Activated CD4-positive, alpha-beta T cell treated with anti-CD3 and anti-CD28 coated beads, Interleukin-10, Interleukin-2, amounts not matched to agents 100 ng/mL and 50 ng/mL, durations not matched to agents 16 hours and 8 hours (primary cell): ENCODE results near the gene CSNK1G2.

Source experiments
- DNase-seq: peaks from one replicate; pipeline ENCODE4 v3.0.0-alpha.2; 2020

CSNK1G2 gene

DNA sequence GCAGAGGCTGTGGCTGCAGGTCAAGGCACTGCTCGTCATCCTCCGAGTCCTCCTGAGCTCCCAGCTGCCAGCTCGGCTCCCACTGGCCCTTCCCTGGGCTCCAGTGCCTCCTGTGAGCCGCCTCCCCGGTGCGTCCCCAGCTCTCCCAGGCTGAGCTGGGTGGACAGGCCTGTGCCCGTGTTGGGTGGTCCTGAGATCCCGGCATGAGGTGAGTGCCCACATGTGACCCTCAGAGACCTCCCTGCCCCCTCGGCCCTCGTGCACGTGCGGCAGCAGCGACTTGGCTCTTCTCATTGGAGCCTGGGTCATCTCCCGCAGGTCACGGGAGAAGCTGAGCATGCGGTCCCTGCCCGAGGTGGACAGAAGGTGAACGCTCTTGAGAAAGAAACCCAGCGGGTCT lies 20.3 kb upstream of the CSNK1G2 start:
- no peak for DNase-seq

DNA sequence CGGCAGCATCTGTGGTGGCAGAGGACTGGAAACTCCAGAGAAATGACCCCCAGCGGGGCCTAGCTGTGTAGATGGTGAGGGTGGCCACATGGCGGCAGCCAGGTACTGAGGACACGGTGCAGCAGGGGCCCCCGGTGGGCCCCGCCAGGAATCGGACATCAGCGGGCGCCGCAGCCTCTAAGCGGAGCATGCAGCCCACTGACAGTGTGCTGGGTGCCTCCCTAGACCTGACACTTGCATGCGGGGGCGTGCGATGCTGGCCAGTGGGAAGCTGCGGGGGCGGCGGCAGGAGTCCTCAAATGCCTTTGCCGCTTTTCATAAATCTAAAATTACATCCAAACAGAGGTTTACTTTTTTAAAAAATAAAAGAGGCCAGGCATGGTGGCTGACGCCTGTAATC lies 19.6 kb upstream of the CSNK1G2 start:
- DNase-seq = no peak

DNA sequence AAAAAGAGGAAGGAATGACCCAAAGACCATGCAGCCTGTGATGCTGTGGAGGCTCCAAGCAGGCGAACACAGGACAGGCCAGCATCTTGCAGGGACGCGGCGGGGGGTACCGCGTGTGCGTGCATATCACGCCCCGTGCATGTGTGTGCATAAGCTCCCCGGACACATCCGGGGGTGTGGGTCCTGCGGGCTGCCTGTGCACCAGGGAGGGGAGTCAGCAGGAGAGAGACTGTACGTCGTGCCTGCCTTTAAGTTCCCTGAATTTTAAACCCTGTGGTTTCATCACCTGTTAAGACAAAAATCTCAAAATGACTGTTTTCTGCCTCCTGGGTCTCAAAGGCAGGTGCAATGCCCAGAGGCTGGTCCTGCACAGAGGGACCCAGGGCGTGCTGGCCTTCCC lies 19.1 kb upstream of the CSNK1G2 start:
- peak; percentile 66 for DNase-seq

DNA sequence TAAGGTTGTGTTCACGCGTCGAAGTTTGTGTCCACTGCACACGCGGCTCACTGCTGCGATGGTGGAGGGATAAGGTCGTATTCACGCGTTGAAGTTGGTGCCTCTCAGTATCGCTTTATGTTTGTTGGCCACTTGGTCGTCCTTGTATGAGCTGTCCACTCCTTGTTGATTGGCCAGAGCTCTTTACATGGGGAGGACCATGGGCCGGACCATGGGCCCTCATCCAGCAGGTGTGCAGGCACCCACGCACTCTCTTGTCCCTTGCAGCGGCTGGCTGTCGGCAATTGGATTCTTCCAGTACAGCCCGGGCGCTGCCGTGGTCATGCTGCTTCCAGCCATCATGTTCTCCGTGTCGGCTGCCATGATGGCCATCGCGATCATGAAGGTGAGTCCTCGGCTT lies 18.2 kb upstream of the CSNK1G2 start:
- no peak for DNase-seq

DNA sequence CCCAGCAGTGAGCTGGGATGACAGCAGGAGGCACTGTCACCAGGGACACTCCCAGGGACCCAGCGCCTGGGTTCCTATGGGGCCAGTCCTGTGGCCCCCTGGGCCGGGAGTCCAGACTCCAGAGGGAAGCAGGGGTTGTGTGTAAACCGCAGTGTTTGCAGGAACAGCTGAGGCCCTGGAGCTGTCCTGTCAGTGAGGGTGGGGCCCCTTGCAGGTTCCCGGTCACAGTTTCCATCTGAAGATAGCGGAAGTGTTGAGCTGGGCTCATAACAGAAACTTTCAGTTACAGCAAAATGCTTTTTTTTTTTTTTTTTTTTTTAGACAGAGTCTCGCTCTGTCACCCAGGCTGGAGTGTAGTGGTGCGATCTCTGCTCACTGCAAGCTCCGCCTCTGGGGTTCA lies 17.7 kb upstream of the CSNK1G2 start:
- DNase-seq = peak; percentile 85

DNA sequence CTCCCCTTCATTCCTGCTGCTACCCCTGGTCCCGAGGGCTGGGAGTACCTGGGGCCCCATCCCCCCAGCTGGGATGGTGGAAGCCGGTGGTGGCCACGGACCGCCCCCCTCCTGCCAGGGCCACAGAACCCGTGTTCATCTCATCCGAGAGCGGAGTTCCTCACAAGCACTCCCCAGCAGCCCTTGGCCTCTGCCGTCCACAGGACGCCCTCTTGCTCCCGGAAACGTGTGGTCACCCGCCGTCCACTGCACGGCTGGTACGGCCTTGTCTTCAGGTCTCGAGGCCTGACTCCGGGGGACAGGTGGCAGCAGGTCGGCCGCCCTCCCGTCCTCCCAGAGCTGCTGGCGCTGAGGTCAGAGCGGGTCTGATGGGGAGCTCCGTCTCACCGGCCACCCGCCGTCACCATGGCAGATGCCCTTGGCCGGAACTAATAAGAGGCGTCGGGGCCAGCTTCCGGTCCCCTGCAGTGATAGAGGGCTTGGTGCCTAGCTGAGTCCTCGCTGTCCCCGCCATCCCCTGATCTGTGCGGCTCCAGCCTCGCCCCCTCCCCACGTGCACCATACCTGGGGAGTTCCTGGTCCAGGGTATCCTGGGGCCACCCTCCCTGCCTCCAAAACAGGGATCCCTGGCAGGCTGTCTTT lies 16.5 kb upstream of the CSNK1G2 start:
- no peak for DNase-seq

DNA sequence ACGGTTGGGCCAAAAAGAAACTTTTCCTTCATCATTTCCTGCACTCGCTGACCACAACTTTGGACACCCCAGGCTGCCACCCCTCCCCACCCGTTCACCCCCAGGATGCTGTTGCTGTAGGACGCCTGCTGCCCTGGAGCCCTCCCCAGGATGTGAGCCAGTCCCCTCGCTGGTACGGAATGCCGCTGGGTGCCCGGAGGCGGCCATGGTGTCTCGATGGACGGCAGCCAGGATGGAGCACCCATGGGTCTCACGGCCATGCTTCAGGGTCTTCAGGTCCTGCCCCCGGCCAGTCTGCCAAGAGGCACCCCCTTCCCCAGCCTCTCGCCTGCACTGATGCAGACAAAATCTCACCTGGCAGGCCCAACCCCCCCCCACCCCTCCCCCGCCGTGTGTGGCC lies 15.4 kb upstream of the CSNK1G2 start:
- no peak for DNase-seq

DNA sequence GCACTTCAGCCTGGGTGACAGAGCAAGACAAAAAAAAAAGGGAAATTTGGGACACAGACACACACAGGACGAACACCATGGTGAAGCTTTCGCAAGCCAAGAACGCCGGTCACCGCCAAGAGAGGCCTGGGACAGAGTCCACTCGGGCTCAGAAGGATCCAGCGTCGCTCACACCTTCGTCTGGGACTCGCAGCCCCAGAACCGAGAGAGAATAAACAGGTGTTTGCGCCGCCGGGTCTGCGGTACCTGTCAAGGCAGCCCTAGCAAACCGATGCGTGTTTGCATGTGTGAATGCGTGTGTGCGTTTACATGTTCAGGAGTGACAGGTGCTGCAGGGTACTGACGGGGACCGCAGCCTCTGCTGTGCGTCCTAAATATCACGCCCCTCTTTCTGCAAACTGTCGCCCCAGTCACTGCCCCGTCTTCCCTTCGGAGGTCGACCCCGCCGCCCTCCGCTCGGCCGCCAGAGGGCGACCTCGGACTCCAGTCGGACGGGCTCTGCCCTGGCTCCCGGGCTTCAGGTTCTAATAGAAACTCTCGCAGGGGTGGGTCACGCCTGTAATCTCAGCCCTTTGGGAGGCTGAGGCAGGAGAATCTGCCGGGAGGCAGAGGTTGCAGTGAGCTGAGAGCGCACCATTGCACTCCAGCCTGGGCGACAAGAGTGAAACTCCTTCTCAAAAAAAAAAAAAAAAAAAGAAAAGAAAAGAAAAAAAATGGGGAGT lies 11.8 kb upstream of the CSNK1G2 start:
- peak; percentile 86 for DNase-seq

DNA sequence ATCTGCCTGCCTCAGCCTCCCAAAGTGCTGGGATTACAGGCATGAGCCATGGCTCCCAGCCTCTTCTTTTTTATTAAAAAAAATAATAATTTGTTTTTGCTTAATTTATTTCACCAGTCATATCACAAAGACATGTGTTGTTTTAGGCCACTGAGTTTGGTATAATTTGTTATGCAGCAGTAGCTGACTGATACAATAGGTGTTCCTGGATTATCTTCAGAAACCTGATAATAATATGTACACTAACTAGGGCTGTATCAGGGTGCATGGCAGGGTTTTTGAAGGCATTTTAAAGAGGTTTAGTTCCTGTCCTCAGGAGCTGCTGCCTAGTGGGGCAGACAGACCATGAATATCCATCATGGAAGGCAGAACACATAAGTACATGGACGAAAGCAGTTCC lies 9.5 kb upstream of the CSNK1G2 start:
- DNase-seq = no peak

DNA sequence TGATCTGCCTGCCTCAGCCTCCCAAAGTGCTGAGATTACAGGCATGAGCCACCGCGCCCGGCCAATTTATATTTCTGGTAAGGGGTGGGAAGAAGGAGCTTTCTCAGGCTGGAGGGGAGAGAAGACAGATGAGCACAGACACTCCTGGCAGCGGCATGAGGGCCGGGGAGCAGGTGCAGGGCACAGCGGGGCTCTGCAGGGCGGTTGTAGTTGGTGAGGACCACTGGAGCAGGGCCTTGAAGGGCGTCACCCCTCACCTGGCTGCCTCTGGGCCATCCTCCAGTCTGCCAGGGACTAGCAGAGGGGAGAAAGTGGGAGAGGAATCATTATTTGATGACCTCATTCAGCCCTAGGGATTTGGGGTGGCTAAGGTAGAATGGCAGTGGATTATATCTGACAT lies 8.6 kb upstream of the CSNK1G2 start:
- DNase-seq = no peak

DNA sequence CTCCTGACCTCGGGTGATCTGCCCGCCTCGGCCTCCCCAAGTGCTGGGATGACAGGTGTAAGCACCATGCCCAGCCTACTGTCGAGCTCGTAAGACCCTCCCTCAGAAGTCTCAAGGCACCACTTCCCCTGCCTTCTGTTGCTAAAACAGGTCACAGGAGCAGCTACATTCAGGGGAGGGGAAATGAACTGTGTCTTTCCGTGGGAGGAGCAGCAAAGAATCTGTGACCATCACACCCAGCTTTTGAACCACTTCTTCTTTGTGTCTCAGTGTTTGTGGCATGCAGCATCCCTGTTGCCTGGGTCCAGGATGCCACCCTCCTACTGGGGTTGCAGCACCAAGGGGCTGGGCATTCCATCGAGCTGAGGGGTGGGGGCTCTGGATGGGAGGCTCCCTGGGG lies 7.7 kb upstream of the CSNK1G2 start:
- DNase-seq = no peak

DNA sequence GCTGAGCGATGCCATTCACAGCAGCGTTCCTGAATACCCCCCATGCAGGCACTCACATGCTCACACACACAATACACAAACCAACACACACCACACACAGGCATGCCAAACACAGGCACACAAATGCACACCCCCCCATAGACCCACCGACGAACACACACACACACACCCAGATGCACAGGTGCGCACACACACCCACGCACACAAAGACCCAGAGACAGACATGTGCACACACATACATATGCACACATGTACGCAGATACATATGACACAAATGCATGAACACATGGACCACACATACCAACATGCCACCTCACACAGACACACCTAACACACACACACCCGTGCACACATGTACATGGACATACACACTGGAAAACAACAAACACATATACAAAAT lies 7.0 kb upstream of the CSNK1G2 start:
- no peak for DNase-seq

DNA sequence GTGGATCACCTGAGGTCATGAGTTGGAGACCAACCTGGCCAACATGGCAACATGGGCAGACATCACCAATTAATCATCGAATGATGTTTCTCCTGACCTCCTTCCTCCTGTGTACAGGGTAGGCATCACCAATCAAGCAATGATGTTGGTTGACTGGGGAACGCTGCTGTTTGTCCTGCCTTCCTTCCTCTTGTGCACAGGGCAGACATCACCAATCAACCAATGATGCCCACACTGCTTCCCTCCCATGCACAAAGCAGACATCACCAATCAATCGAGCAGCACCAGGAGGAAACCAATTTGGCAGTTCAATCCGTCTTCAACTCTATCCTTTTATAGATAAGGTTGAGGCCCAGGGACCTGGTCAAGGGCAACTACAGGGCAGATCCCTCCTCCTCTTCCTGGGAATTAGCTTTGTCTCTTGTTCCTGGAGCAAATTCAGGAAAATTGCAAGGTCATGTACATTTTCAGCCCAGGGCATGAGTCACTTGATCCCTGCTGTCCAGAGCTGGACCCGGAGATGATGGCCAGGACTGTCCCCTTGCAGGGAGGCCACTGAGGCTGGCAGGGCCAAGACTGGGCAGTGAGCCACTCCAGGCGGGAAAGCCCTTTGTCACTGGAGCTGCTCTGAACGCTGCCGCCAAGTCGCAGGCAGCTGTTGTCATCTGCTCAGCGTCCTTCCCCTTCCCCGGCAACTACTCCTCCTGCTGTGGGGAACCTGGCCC lies 5.3 kb upstream of the CSNK1G2 start:
- DNase-seq = peak; percentile 64

DNA sequence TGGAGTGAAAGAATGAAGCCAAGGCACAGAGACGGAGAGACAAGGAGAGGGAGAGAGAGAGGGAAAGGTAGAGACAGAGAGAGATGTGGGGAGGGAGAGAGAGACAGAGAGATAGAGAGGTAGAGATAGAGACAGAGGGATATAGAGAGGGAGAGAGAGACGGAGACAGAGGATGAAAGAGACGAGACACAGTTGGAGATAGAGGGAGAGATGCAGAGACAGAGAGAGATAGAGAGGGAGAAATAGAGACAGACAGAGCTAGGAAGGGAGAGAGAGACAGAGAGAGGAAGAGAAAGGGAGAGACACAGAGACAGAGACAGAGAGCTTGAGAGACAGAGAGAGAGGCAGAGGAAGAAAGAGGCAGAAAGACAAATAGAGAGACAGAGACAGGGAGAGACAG lies 4.5 kb upstream of the CSNK1G2 start:
- no peak for DNase-seq

DNA sequence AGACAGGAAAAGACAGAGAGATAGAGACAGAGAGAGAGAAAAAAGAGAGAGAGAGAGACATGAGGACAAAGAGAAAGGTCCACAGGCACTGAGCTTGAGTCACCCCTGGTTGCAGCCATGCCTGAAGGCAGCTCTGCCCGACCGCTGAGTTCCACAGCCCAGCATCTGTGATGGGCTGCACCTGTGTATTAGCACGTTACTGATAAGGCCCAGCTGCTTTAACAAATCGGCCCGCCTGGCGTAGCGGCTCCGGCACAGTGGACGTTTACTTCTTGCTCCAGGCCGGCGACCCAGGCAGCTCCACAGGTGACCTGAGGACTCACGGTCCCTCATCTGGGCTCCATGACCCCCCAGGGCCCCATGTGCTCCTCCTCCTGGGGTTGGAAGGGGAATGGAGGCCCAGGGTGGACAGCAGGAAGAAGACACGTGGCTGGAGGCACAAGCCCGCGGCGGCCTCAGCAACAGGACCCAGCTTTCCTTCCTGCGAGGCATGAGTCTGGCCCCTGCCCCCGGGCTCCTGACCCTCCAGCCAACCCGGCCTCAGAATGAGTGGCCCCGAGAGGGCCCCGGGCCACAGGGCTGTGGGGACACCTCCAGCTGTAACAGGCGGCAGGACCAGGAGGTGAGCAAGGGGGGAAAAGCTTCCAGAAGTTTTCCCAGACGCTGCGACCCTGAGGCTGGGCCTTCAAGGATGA lies 3.9 kb upstream of the CSNK1G2 start:
- no peak for DNase-seq

DNA sequence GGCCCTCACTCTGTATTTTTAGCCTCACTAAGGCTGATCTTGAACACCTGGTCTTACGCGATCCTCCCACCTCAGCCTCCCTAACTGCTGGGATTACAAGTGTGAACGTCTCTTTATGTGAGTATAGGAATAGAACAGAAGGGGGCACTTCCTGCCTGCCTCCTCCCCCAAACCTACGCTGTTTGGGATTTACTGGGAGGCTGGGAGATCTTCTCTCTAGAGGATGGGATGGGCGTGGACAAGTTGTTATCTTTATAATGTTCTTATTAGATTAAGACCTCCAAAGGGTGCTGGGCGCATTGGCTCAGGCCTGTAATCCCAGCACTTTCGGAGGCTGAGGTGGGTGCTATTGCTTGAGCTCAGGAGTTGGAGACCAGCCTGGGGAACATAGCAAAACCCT lies 2.9 kb upstream of the CSNK1G2 start:
- DNase-seq = no peak

DNA sequence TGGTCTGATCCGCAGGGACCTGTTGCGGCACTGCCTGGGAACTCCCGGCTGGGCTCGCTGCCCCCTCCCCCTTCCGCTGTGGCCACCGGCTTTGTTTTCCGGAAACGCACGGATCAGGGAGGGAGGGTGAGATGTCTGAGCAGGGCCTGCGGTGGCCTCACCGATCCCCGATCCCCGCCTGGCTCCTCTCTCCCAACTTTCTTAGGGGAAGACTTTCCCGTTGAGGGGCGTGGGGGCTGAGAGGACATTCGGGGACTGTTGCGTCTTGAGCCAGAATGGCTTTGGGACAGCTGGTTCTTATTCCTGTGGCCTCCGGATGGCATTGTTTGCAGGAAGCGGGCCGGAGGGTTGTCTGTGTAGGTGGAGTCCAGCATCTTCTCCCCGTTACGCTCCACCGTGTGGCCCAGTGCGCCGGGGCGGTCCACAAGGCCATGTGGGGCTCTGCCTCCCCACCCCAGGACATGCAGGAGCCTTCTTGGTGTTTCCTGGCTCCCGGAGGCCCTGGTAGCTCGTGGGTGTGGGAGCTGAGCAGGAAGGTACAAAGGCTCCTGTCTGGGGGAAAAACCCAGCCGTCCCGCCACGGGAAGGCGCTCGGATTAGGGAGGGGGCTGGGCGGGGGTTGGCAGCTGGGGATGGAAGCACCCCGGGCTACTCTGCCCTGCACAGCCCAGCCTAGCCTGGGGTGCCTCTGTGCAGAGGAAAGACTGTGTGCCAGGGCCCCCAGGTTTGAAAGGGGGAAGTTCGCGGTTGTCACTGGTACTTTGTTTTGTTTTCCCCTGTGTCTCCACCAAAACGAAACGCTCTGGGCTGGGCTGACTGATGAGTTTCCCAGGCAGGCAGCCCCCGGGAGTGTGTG lies 1.3 kb downstream of the CSNK1G2 start:
- DNase-seq = peak; percentile 84

DNA sequence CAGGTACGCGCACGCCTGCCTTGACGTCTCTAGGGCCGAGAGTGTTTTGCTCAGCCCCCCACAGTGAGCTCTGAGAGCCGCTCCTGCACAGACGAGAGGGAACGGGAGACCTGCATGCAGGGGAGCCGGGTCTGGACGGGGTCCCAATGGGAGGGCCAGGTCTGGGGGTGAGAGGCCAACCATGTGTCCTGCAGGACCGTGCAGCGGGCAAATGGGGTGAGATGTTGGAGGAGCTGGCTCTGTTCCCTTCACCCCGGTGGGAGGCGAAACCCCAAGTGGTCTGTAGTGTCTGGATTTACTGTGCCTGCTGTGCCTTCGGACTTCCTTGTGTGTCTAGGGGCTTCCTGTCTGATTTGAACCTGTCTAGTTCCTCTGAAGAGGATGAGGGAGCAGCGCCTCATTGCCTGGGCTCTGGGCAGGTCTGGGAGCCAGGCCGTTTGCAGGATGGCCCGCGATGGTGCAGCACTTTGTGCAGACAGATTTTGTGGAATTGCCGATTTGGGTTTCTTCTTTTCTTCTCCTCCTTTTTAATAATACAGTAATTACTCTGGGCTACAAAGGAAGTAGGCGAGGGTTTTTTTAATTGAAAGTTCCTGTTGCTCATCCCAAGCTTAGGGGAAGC lies 2.1 kb downstream of the CSNK1G2 start:
- peak; percentile 32 for DNase-seq

DNA sequence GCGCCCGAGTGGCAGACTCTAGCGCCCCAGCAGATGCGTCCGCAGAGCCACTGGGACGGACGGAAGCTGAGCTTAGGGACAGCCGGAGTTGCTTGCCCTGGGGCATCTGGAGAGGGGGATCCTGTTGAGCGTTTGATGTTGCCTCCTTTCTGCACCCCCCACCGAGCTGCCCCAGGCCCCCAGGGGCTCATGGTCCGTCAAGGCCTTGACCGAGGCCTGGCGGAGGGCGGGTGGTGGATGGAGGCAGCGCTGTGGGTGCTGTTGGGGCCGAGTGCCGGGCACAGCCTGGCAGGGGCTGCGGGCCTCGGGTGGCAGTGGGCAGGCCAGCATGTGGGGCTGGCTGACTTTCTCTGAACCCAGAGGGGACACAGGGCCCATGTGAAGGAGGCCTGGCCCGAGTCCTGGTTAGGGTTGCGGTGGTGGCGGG lies 2.7 kb downstream of the CSNK1G2 start:
- no peak for DNase-seq

DNA sequence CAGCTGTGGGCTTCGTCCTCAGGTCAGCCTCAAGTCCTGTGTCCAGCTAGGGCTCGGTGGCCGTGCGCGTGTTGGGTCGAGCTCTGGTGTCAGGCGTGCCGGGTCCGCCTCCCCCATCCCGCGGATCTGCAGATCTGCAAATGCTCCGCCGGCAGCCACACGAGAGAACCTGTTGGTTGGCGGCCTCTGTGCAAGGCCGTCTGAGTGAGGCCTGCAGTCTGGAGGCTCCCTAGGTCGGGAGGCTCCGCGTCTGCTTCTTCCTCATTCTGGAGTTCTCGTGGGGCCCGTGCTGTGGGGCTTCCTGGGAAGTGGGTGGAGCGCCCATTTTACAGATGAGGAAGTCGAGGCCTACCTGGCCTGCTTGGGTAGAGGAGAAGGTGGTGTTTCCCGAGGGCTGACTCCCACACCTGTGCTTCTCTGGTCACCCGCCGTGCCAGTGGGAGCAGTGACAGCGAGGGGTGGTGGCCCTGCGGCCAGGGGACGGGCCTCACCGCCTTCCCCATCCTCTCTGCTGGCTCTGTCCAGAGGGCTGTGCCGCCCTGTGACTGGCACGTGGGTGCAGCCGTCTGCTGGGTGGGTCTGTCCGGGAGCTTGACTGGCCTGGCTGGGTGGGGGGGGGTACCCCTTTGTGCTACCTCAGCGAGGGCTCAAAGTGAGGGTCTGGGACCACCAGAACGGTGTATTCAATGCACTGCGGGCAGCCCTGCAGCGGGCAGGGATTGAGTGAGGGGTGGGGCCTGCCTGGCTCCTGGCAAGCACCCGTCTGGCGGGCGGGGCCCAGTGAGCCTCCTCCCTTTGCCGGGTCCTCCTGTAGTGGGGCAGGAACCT lies 3.3 kb downstream of the CSNK1G2 start:
- DNase-seq = no peak

DNA sequence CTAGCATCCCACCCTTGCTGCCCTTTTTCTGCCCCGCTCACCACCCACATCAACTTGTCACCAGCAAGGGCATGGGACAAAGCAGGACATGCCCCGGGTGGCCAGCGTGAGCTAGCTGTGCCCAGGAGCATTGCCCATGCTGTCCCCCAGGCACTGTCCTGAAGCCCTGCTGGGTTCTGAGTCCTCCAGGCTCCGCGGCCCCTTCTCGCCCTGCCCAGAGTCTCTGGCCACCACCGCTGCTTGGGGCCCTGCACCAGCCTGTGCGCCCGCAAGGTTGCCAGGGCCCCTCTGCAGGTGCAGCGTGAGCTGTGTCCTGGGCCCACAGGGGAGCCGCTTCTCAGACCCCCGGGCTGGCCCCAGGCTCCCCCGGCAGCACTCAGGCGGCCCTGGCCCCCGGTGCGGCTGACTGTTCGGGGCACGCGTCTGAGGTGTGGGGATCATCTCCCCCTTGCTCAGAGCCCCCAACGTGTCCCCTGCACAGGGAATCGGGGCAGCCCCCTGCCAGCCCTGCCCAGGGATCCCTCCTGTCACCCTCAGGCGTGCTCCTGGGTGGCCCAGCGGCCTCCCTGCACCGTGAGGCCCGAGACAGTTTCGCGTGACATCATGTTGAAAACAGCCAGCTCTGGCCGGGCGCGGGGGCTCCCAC lies 4.1 kb downstream of the CSNK1G2 start:
- no peak for DNase-seq
